Skin epidermis (tissue), 12 donors: ENCODE data around the gene NUP188.

Experiments
- H3K27ac ChIP-seq, 21 experiments: fragments of 200-600 bp; sonication (generic) in 11 of 21; one replicate each; pipeline ENCODE4 v1.5.0; 2020; ENCODE audit warnings: mild to moderate bottlenecking in 3 of 21, inconsistent platforms in 2 of 21, moderate library complexity in 2 of 21
- H3K4me3 ChIP-seq, 7 experiments: fragments of 200-600 bp; sonication (generic) in 2 of 7; one replicate each; pipeline ENCODE4 v1.5.0; 2020; ENCODE audit warnings: inconsistent platforms in 2 of 7, mild to moderate bottlenecking in 2 of 7, moderate library complexity in 1 of 7

NUP188 gene

DNA sequence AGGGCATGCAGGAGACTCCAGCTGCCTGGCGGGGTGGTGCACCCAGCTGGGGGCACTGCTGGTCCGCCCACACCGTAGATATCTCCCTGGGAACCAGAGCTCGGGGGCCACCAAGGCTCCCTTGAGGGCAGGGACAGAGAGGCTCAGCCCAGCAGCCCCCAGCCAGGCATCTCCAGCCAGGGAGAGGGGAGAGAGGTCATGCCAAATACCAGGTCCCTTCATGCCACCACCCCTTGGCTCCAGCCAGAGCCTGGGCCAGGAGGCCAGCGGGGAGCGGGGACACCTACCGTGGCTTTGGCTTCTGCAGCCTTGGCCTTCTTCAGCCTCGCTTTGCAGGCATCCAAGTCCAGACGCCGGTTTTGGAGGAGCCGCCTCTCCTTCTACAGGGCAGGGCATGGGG, 66.6 kb downstream of the NUP188 start:
- Histone ChIP-seq H3K27ac (no peak overlapping the region), H3K4me3 (no peak overlapping the region)

DNA sequence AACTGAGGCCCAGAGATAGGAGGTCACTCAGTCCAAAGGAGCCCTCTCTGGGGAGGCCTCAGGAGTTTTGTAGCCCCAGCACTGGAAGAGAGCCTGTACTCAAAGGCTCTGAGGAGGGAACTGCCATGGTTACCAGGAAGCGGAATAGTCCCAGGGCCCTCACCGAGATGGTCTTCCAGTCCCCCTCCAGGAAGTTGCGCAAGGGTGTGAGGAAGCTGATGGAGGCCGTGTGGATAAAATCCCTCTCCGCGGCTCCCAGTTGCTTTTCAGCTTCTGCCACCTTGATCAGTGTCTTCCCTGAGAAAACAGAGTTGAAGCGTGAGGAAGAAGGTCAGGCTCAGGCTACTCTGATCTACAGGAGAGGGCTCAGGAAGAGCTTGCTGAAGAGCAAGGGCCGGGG, 67.1 kb downstream of the NUP188 start:
- no peak overlapping the region for H3K27ac ChIP-seq

GRCh38 chr9:129021091-129021490, 73.6 kb downstream of the NUP188 start:
- peak overlapping the region in 1 of 21 experiments; percentile 4 for H3K27ac ChIP-seq
- no peak overlapping the region for H3K4me3 ChIP-seq

More for the DNA sequence above, 67.1 kb downstream of the NUP188 start:
- no peak overlapping the region for H3K4me3 ChIP-seq

DNA sequence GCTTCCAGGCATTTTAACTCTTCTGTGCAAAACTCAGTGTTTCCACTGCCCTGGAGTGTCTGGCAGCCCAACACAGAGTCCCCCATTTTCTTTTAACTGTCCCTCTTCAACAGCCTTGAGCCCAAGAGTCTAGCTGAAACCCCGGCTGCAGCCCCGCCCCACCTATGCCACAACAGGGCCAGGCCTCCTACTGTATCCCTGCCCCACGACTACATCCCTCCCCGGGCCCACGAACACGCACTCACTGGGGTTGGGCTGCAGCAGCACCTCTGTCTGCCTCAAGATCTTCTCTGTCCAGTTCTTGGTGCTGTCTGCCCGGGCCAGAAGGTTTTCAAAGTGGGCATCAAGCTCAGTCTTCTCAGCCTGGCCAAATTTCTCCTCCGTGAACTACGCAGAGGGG, 74.5 kb downstream of the NUP188 start:
- Histone ChIP-seq H3K4me3 (no peak overlapping the region), H3K27ac (peak overlapping the region in 2 of 21 experiments; percentile 4 to 22)

DNA sequence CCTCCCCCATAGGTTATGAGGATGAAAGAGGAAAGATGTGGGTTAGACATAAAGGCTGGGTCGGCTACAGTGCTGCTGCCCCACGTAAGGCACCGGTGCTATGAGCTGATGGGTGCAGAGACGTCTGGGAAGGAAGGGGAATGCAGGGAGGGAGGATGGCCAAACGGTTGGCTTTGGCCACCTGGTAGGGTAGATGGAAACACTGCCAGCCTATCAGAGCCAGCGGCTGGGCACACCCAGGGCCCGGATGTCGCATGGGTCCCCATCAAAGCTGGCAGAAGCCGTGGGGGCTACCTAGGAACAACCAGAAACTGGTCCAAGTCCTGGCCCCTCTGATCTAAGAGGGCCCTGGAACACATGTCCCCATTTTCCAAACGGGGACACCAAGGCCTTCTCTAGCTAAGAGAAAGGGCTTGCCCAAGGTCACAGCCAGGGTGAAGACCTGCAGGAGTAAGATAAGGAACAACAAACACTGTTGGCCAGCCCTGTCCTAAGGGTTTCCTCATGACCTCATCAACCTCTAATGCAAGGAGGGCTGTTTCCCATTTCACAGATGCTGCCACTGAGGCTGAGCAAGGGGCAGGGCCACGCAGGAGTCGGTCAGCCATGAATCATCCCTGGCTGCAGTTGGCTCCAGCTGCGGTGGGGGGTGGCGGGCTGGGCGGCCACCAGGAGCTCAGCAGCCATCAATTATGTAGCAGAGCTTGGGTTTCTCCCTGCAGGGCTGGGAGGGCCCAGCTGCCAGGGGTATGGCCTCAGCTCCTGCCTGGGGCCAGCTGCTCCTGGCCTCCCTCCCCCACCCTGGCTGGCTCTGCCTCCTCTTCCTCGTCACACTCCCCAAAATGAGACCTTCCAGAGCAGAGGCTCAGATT, 75.8 kb downstream of the NUP188 start:
- peak overlapping the region in 3 of 21 experiments; percentile 4 to 49 (median 4) for H3K27ac ChIP-seq
- H3K4me3 ChIP-seq: no peak overlapping the region

DNA sequence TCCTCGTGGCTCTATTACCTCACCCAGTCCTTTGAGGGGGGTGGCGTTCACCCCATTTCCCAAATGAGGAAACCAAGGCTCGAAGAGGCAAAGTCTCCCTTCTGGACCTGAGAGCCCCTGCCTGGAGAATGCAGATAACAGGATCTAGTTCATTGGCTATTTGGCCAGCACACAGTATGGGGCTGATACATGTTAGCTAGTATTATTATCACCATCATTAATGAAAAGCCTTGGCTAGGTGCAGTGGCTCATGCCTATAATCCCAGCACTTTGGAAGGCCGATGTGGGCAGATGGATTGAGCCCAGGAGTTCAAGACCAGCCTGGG, 76.4 kb downstream of the NUP188 start:
- peak overlapping the region in 2 of 21 experiments; percentile 4 to 49 for H3K27ac ChIP-seq
- H3K4me3 ChIP-seq: no peak overlapping the region

- H3K27ac ChIP-seq: peak overlapping the region in 17 of 21 experiments; percentile 13 to 88 (median 80)
- peak overlapping the region in 6 of 7 experiments; percentile 51 to 79 (median 68) for H3K4me3 ChIP-seq
Measured at GRCh38 chr9:129026442-129027223, 79.1 kb downstream of the NUP188 start.

GRCh38 chr9:129027224-129027684, 79.8 kb downstream of the NUP188 start:
- Histone ChIP-seq H3K4me3 (peak overlapping the region; percentile 51 to 84 (median 70)), H3K27ac (peak overlapping the region in 20 of 21 experiments; percentile 14 to 88 (median 80))

DNA sequence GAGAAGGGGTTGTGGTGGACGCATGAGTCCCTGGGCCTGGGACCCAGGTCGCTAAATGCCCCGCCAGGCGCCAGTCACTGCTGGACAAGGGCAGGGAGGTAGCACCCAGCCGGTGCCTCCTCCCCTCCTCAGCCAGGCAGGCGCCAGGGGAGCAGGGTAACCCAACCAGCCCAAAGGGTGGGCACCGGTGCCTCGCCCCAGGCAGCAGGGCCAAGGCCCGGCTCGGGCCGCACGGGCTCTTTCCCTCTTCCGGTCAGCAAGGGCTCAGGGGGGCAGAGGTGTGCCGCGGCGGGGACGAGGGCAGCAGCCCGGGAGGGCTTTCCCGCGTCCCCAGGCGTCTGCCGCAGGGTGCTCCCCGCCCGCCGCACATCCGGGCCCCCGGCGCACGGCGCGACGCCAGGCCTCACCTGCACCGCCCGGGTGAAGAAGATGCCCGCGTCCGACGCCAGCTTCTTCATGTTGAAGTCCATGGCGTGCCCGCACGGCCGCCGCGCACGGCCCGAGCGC, 80.2 kb downstream of the NUP188 start:
- H3K4me3 ChIP-seq: peak overlapping the region; percentile 51 to 84 (median 70)
- H3K27ac ChIP-seq: peak overlapping the region; percentile 4 to 88 (median 80)

GRCh38 chr9:129028192-129028966, 80.9 kb downstream of the NUP188 start, which contains the start of gene SH3GLB2:
Gene SH3GLB2, minus strand, starts transcription at chr9:129028331. Its CDS starts 177 bp downstream, at chr9:129028154.
- Histone ChIP-seq H3K4me3 (peak within 1 kb of the TSS; percentile 51 to 84 (median 70)), H3K27ac (peak within 1 kb of the TSS; percentile 4 to 88 (median 80))

GRCh38 chr9:129030191-129030590, 82.7 kb downstream of the NUP188 start:
- Histone ChIP-seq H3K27ac (peak overlapping the region in 3 of 21 experiments; percentile 1 to 48 (median 16)), H3K4me3 (no peak overlapping the region)

- H3K27ac ChIP-seq: no peak overlapping the region
- H3K4me3 ChIP-seq: no peak overlapping the region
Measured at GRCh38 chr9:129031514-129031913, 84.0 kb downstream of the NUP188 start.

- no peak overlapping the region for H3K4me3 ChIP-seq
- H3K27ac ChIP-seq: no peak overlapping the region
Measured at GRCh38 chr9:129032541-129033159, 85.2 kb downstream of the NUP188 start.

DNA sequence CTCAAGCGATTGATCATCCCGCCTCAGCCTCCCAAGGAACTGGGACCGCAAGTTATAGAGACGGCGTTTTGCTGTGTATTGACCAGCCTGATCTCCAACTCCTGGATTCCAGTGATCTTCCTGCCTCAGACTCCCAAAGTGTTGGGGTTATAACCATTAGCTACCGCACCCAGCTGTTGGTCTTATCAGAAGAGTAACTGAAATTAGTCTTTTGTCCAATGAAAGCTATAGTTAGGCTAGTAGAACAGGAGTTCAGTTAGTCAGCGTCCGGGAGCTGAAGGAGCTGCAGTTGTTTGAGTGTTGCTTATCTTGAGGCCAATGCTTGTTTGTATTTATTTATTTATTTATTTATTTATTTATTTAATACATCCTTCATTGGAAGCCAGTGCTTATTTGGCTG, 85.7 kb downstream of the NUP188 start:
- Histone ChIP-seq H3K27ac (no peak overlapping the region), H3K4me3 (no peak overlapping the region)

GRCh38 chr9:129035838-129036237, 88.3 kb downstream of the NUP188 start:
- peak overlapping the region in 20 of 21 experiments; percentile 0 to 89 (median 69) for H3K27ac ChIP-seq
- H3K4me3 ChIP-seq: peak overlapping the region; percentile 12 to 99 (median 89)

DNA sequence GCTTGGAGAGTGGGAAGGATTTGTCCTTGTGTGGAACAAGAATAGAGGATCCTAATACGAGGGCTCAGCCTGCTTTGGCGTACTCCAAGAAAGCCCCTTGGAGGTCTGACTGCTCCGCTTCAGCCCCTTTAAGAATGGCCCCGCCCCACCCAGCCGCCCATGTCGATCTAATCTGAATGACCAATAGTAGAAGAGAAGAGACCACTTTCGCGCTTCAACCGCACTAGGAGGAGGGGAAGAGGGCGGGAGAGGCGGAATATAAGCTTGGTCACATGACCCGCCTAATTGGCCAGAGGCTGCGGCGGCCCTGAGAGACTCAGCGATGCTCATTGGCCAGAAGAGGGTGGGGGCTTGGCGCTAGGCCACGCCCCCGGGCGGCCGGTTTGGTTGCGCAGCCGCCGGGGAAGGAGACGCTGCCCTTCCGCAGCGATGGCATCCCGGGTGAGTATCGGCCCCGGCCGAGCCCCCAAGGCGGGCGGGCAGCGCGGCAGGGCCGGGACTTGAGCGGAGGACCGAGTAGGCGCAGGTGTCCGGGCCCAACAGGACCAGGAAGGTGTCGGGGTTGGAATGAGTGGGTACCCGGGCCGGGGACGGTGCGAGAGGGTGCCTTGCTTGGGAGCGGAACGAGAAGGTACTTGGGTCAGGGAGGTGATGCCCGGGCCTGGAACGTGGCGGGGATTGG, 88.9 kb downstream of the NUP188 start, which contains the start of gene MIGA2:
TSS of gene MIGA2 (plus strand) at position 386 of the 682 bp plus-strand sequence. CDS start 3,969 bp downstream, outside the sequence.
- peak within 1 kb of the TSS; percentile 55 to 99 (median 89) for H3K4me3 ChIP-seq
- H3K27ac ChIP-seq: peak within 1 kb of the TSS in 20 of 21 experiments; percentile 62 to 89 (median 80)

- Histone ChIP-seq H3K4me3 (peak overlapping the region; percentile 55 to 99 (median 89)), H3K27ac (peak overlapping the region in 20 of 21 experiments; percentile 35 to 89 (median 78))
Measured at GRCh38 chr9:129036923-129037766, 89.6 kb downstream of the NUP188 start.
